MG63 (cell line): ENCODE data around the gene HOOK1. TPM values are rescaled to one million over a fixed set of nuclear protein-coding genes. Genes with fewer than 3 reads are reported as not detected.

ENCODE experiments used
- DNase-seq: peaks from one replicate; pipeline ENCODE4 v3.0.0-alpha.2; 2020
- H3K27me3 ChIP-seq: fragments of 250-450 bp; sonication (Bioruptor Pico); 2 replicates; pipeline ENCODE4 v1.5.1; 2020; ENCODE audit warnings: mild to moderate bottlenecking, moderate library complexity
- H3K36me3 ChIP-seq: fragments of 250-450 bp; sonication (Bioruptor Pico); 2 replicates; pipeline ENCODE4 v1.5.1; 2020; ENCODE audit warnings: mild to moderate bottlenecking, moderate library complexity
- H3K4me3 ChIP-seq: fragments of 250-450 bp; sonication (Bioruptor Pico); 2 replicates; pipeline ENCODE4 v1.5.1; 2020; ENCODE audit warnings: mild to moderate bottlenecking, moderate library complexity
- H3K9me3 ChIP-seq: fragments of 250-450 bp; sonication (Bioruptor Pico); 2 replicates; pipeline ENCODE4 v1.5.1; 2020; ENCODE audit warnings: mild to moderate bottlenecking, moderate library complexity
- total RNA-seq: library from RNA; depleted of rRNA; stranded (reverse); fragments of >200 nt; shearing (Covaris generic); gene quantifications from 2 replicates; pipeline ENCODE4 v1.2.3, GENCODE V29; 2014; ENCODE audit warnings: low replicate concordance

Gene HOOK1
- total RNA-seq, 1 experiment from 2014 or later, result 0.49 TPM

DNA sequence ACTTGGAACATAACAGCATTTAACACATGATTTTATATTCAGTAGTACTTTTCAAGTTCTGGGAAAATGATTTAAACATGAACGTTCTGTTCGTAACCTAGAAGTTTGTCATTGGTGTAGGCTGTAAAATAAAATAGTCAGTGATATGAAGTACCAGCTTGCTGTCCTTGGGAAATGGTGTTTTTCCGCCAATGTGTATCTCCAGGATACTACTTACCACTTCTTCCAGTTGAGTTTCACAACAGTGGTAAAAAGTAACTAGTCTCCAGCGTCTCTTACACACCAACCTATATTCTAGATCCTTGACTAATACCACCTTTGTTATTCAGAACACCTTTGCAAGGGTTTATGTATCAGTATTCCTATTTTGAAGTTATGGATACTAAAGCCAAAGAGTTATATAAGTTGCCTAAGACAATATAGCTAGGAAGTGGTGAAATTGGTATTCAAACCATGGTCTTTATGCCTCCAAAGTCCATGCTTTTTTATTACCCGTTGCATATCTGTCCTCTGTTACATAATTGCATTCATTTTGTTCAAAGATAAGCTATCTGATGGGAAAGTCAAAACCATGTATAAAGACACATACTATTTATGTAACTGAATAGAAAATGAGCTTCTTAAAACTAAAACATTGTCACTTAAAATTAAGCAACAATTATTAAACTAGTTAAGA is 43.1 kb downstream of the HOOK1 start:
- no peaks in the 10 kb centered on the region for H3K36me3 ChIP-seq
- DNase-seq, result no peak
- H3K9me3 ChIP-seq, result no peaks in the 10 kb centered on the region
- H3K4me3 ChIP-seq, result no peak overlapping the region
- no peaks in the 10 kb centered on the region for H3K27me3 ChIP-seq

GRCh38 chr1:59866462-59866861 is 51.7 kb downstream of the HOOK1 start:
- no peak overlapping the region for H3K4me3 ChIP-seq
- H3K27me3 ChIP-seq, result no peaks in the 10 kb centered on the region
- no peak for DNase-seq
- no peaks in the 10 kb centered on the region for H3K9me3 ChIP-seq
- no peaks in the 10 kb centered on the region for H3K36me3 ChIP-seq

GRCh38 chr1:59871746-59872145 is 57.0 kb downstream of the HOOK1 start:
- DNase-seq, result no peak
- Histone ChIP-seq H3K4me3 (no peak overlapping the region), H3K36me3 (no peaks in the 10 kb centered on the region)

GRCh38 chr1:59877108-59877682 is 62.4 kb downstream of the HOOK1 start:
- no peaks in the 10 kb centered on the region for H3K9me3 ChIP-seq
- H3K27me3 ChIP-seq, result no peaks in the 10 kb centered on the region
- no peak for DNase-seq
- H3K36me3 ChIP-seq, result no peaks in the 10 kb centered on the region
- H3K4me3 ChIP-seq, result no peak overlapping the region

More at GRCh38 chr1:59871746-59872145, 57.0 kb downstream of the HOOK1 start:
- H3K9me3 ChIP-seq, result no peaks in the 10 kb centered on the region
- no peaks in the 10 kb centered on the region for H3K27me3 ChIP-seq

DNA sequence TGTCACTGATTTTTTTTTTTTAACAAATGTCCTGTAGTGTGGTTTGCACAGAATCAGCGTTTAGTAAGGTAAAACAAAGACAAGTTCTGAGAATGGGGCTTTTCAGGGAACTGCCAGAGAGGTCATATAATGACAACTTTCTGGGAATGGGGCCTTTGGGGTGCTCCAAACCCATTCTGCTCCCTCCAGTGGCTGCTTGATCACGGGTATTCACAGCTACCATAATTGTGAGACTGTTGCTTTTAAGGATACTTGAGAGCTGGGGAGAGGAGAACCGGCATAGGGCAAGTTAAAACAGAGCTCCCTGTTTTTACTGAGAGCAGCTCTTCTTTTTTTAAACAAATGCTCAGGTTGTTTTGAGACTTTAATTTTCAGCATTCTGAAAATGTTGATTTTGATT is 63.6 kb downstream of the HOOK1 start:
- Histone ChIP-seq H3K27me3 (no peaks in the 10 kb centered on the region), H3K36me3 (no peaks in the 10 kb centered on the region), H3K9me3 (no peaks in the 10 kb centered on the region), H3K4me3 (no peak overlapping the region)
- no peak for DNase-seq

- DNase-seq, result peak; percentile 7
- Histone ChIP-seq H3K36me3 (no peaks in the 10 kb centered on the region), H3K27me3 (no peaks in the 10 kb centered on the region), H3K9me3 (no peaks in the 10 kb centered on the region), H3K4me3 (no peak overlapping the region)
These were observed 64.8 kb downstream of the HOOK1 start for GRCh38 chr1:59879574-59879973.

DNA sequence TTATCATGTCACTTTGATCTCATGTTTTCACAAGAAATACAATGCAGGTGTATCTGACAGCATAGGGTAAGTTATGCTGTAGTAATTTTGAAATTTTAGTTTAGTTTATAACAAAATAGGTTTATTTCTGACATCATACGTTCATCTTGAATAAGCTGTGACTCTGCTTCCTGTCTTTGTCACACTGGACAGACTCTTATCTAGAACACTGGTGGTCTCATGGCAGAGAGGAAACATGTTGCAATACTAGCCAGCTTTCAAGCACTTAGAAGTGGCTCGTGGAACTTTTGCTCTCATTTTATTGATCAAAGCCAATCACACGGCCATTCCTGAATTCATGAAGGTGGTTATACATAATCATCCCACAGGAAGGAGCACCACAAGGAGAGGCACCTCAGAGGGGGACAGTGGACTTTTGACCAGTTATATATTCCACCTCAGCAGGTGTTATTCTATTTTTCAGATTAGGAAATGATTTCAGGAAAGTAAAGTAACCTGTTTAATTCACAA is 65.3 kb downstream of the HOOK1 start:
- DNase-seq, result no peak
- H3K27me3 ChIP-seq, result no peaks in the 10 kb centered on the region
- no peak overlapping the region for H3K4me3 ChIP-seq
- no peaks in the 10 kb centered on the region for H3K36me3 ChIP-seq
- no peaks in the 10 kb centered on the region for H3K9me3 ChIP-seq

DNA sequence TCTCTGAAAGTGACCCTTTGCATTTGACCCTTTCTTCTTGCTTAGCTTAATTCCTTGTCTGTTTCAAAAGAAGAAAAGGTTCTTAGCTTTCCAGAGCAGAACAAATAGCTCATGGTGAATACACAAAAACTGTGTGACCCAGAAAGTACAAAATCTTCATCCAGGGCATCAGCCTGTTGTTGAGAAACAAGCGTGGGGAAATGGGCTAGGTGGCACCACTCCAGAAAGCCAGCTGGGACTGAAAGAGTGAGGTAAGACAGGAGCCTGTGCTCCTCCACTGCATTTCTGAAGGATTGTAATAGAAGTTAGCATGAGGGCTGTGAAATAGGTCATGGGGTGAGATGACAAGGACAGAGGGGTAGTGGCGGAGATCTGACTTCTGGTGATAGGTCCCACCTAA is 66.0 kb downstream of the HOOK1 start:
- H3K36me3 ChIP-seq, result no peaks in the 10 kb centered on the region
- no peaks in the 10 kb centered on the region for H3K27me3 ChIP-seq
- no peak for DNase-seq
- no peak overlapping the region for H3K4me3 ChIP-seq
- no peaks in the 10 kb centered on the region for H3K9me3 ChIP-seq

- Histone ChIP-seq H3K4me3 (no peak overlapping the region), H3K9me3 (no peaks in the 10 kb centered on the region), H3K27me3 (no peaks in the 10 kb centered on the region), H3K36me3 (no peaks in the 10 kb centered on the region)
- no peak for DNase-seq
These were observed 70.5 kb downstream of the HOOK1 start for GRCh38 chr1:59885160-59885832.

- DNase-seq, result no peak
- H3K4me3 ChIP-seq, result no peak overlapping the region
- no peaks in the 10 kb centered on the region for H3K27me3 ChIP-seq
- H3K9me3 ChIP-seq, result no peaks in the 10 kb centered on the region
- no peaks in the 10 kb centered on the region for H3K36me3 ChIP-seq
These were observed 78.4 kb downstream of the HOOK1 start for GRCh38 chr1:59892841-59893811.

DNA sequence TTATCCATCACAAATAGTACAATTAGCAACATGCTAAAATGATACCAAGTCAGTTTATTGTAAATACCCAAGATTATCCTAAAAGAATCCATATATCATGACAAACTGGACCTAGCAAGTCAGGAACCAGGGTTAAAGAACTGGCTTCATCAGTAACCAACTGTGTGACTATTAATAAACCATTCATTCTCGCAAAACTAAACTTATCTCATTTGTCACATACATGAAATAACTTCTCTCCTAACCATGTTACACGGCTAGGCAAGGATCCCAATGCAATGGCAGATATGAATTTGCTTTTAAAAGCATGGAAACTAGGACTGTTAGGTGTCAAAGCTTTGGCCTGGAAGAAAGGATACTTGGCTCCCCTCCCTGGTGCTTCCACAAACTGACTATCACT is 82.4 kb downstream of the HOOK1 start:
- Histone ChIP-seq H3K27me3 (no peaks in the 10 kb centered on the region), H3K4me3 (no peak overlapping the region)
- no peak for DNase-seq

GRCh38 chr1:59898927-59899326 is 84.2 kb downstream of the HOOK1 start:
- Histone ChIP-seq H3K27me3 (0 out of 2 replicates have a peak, but pooled peaks cover 2% of the 10 kb centered on the region), H3K36me3 (no peaks in the 10 kb centered on the region), H3K4me3 (no peak overlapping the region), H3K9me3 (no peaks in the 10 kb centered on the region)
- DNase-seq, result no peak

More for the DNA sequence above, 82.4 kb downstream of the HOOK1 start:
- Histone ChIP-seq H3K9me3 (no peaks in the 10 kb centered on the region), H3K36me3 (no peaks in the 10 kb centered on the region)

DNA sequence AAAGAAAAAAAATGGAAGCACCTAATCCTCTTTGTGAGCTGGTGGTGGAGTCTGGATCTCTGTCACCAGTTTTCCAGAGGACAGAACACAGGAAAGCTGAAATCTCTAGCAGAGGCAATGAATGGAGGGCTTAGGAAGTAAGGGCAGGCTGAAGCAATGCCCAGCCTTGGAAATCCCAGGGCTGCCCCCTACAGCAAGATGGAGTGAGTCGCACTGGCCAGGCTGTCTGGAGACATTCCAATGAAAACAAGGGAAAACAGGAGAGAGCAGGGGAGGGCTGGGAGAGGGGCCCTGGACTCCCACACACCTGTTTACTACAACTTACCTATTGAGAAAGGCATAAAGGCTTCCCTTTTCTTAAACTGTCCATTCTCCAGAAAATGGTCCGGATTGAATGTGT is 85.9 kb downstream of the HOOK1 start:
- Histone ChIP-seq H3K27me3 (0 out of 2 replicates have a peak, but pooled peaks cover 2% of the 10 kb centered on the region), H3K36me3 (no peaks in the 10 kb centered on the region), H3K9me3 (no peaks in the 10 kb centered on the region), H3K4me3 (no peak overlapping the region)
- DNase-seq, result peak; percentile 6

- Histone ChIP-seq H3K4me3 (no peak overlapping the region), H3K9me3 (no peaks in the 10 kb centered on the region), H3K36me3 (no peaks in the 10 kb centered on the region), H3K27me3 (0 out of 2 replicates have a peak, but pooled peaks cover 2% of the 10 kb centered on the region)
- no peak for DNase-seq
These were observed 87.1 kb downstream of the HOOK1 start for GRCh38 chr1:59901770-59902388.

GRCh38 chr1:59903141-59903754 is 88.5 kb downstream of the HOOK1 start:
- Histone ChIP-seq H3K9me3 (no peaks in the 10 kb centered on the region), H3K27me3 (0 out of 2 replicates have a peak, but pooled peaks cover 2% of the 10 kb centered on the region), H3K4me3 (no peak overlapping the region), H3K36me3 (no peaks in the 10 kb centered on the region)
- no peak for DNase-seq

DNA sequence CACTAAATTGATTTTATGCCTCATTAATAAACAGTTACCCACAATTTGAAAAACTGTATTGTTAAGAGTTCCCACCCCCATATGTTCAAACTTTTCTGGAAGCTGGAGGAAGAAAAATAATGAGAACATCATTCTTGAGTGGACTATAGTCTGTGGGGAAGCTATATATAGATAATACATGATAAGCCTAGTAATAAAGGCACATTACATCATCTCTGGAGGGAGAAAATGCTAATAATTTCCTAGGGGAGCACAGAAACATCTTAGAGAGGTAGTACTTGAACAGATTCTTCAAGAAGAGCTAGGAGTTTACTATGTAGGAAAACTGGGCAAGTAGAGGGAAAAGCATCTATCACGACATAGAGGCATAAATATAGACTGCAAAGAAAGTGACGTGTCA is 92.2 kb downstream of the HOOK1 start:
- no peak for DNase-seq
- Histone ChIP-seq H3K36me3 (no peaks in the 10 kb centered on the region), H3K9me3 (no peaks in the 10 kb centered on the region), H3K27me3 (peaks cover 2% of the 10 kb centered on the region; the same call in 1 of the 2 replicates), H3K4me3 (no peak overlapping the region)
